ENCODE data around the gene RMND5A.

GRCh38 chr2:86760371-86760770 lies 40.3 kb downstream of the RMND5A start:
- no peak for TF ChIP-seq CTCF (IDR thresholded peaks at IDR 0.05)
- no peak for TF ChIP-seq POLR2A (IDR thresholded peaks at IDR 0.05)
